GM23338 (cell line): ENCODE results near the gene NLRP7.

Source experiments
- EZH2 ChIP-seq: fragments of 200-600 bp; sonication (generic); IDR thresholded peaks from one replicate; pipeline ENCODE4 v1.8.0; 2017; ENCODE audit warnings: antibody characterized with exemption, mild to moderate bottlenecking, low read depth; ENCODE audit not compliant: unreplicated experiment
- EZH2phosphoT487 ChIP-seq: fragments of 200-600 bp; sonication (generic); IDR thresholded peaks from one replicate; pipeline ENCODE4 v1.8.1; 2018; ENCODE audit warnings: antibody characterized with exemption; ENCODE audit not compliant: unreplicated experiment
- TF ChIP-seq, protein P1 (sequence below), 2 experiments: fragments of 200-600 bp in 1 of 2; sonication (generic) in 1 of 2; conservative IDR thresholded peaks; 2 replicates each; pipeline versions ENCODE4 v1.5.1 to v1.6.1; 2016 to 2017; ENCODE audit warnings: antibody characterized with exemption in 2 of 2, low read depth in 2 of 2, mild to moderate bottlenecking in 2 of 2, moderate library complexity in 1 of 2
- TF ChIP-seq, protein P2 (sequence below): IDR thresholded peaks from one replicate; pipeline ENCODE4 v1.6.1; 2018; ENCODE audit warnings: antibody characterized with exemption; ENCODE audit not compliant: unreplicated experiment

DNA sequence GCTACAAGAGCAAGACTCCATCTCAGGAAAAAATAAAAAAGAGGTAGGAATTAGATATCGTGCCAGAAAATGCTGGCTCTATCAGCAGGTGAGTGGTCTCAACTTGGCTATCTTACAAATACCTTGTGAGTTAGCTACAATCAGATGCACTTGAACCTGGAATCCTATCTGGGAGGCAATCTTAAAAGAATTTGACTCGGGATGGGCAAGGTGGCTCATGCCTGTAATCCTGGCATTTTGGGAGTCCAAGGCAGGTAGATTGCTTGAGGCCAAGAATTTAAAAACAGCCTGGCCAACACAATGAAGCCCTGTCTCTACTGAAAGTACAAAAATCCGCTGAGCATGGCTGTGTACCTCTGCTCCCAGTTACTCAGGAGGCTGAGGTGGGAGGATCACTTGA lies 48.2 kb upstream of the NLRP7 start:
- TF ChIP-seq, protein P1, sequence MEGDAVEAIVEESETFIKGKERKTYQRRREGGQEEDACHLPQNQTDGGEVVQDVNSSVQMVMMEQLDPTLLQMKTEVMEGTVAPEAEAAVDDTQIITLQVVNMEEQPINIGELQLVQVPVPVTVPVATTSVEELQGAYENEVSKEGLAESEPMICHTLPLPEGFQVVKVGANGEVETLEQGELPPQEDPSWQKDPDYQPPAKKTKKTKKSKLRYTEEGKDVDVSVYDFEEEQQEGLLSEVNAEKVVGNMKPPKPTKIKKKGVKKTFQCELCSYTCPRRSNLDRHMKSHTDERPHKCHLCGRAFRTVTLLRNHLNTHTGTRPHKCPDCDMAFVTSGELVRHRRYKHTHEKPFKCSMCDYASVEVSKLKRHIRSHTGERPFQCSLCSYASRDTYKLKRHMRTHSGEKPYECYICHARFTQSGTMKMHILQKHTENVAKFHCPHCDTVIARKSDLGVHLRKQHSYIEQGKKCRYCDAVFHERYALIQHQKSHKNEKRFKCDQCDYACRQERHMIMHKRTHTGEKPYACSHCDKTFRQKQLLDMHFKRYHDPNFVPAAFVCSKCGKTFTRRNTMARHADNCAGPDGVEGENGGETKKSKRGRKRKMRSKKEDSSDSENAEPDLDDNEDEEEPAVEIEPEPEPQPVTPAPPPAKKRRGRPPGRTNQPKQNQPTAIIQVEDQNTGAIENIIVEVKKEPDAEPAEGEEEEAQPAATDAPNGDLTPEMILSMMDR (conservative IDR thresholded peaks at IDR 0.05; ENCODE audit: low read depth in 2 of 2): no peak
- TF ChIP-seq EZH2phosphoT487 (no peak), EZH2 (no peak)
- TF ChIP-seq, protein P2, sequence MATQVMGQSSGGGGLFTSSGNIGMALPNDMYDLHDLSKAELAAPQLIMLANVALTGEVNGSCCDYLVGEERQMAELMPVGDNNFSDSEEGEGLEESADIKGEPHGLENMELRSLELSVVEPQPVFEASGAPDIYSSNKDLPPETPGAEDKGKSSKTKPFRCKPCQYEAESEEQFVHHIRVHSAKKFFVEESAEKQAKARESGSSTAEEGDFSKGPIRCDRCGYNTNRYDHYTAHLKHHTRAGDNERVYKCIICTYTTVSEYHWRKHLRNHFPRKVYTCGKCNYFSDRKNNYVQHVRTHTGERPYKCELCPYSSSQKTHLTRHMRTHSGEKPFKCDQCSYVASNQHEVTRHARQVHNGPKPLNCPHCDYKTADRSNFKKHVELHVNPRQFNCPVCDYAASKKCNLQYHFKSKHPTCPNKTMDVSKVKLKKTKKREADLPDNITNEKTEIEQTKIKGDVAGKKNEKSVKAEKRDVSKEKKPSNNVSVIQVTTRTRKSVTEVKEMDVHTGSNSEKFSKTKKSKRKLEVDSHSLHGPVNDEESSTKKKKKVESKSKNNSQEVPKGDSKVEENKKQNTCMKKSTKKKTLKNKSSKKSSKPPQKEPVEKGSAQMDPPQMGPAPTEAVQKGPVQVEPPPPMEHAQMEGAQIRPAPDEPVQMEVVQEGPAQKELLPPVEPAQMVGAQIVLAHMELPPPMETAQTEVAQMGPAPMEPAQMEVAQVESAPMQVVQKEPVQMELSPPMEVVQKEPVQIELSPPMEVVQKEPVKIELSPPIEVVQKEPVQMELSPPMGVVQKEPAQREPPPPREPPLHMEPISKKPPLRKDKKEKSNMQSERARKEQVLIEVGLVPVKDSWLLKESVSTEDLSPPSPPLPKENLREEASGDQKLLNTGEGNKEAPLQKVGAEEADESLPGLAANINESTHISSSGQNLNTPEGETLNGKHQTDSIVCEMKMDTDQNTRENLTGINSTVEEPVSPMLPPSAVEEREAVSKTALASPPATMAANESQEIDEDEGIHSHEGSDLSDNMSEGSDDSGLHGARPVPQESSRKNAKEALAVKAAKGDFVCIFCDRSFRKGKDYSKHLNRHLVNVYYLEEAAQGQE: no peak
